IPS-18a (cell line): Measurements from ENCODE around the gene TMEM161A.
"Not testable (repeated sequence)": the region's sequence is repeated elsewhere in the genome, so short reads cannot be mapped to it uniquely, and the experiment has no call there.

ENCODE experiments used
- H3K27ac ChIP-seq: one replicate; pipeline ENCODE4 v1.5.1; 2013; ENCODE audit warnings: low read length
- H3K27me3 ChIP-seq: one replicate; pipeline ENCODE4 v1.6.1; 2013; ENCODE audit warnings: mild to moderate bottlenecking, low read length; ENCODE audit not compliant: control insufficient read depth, insufficient read depth
- H3K36me3 ChIP-seq: one replicate; pipeline ENCODE4 v1.6.1; 2013; ENCODE audit warnings: low read depth, low read length; ENCODE audit not compliant: control insufficient read depth
- H3K4me1 ChIP-seq: one replicate; pipeline ENCODE4 v1.6.1; 2013; ENCODE audit warnings: low read depth, low read length; ENCODE audit not compliant: control insufficient read depth
- H3K4me3 ChIP-seq: one replicate; pipeline ENCODE4 v1.5.1; 2013; ENCODE audit warnings: low read length
- H3K9ac ChIP-seq: one replicate; pipeline ENCODE4 v1.6.1; 2013; ENCODE audit warnings: mild to moderate bottlenecking, low read length, moderate library complexity
- H3K9me3 ChIP-seq: one replicate; pipeline ENCODE4 v1.6.1; 2013; ENCODE audit warnings: low read depth, low read length; ENCODE audit not compliant: control insufficient read depth

The TMEM161A gene

GRCh38 chr19:19138109-19138981 is at the start of gene TMEM161A:
TSS of gene TMEM161A (minus strand) at chr19:19138478. CDS start at chr19:19138428, 50 bp downstream.
- no peaks in the 10 kb centered on the region for H3K9me3 ChIP-seq
- peaks cover 10% of the 10 kb centered on the region for H3K27me3 ChIP-seq
- H3K36me3 ChIP-seq: no peaks in the 10 kb centered on the region
- H3K4me1 ChIP-seq: peaks cover 12% of the 10 kb centered on the region
- no peak within 1 kb of the TSS for H3K27ac ChIP-seq
- peak within 1 kb of the TSS; percentile 74 for H3K4me3 ChIP-seq
- H3K9ac ChIP-seq: peak within 1 kb of the TSS; percentile 53

- H3K27ac ChIP-seq: no peak overlapping the region
- H3K36me3 ChIP-seq: peaks cover 5% of the 10 kb centered on the region
- no peak overlapping the region for H3K9ac ChIP-seq
- no peaks in the 10 kb centered on the region for H3K9me3 ChIP-seq
- no peaks in the 10 kb centered on the region for H3K4me1 ChIP-seq
- no peak overlapping the region for H3K4me3 ChIP-seq
- no peaks in the 10 kb centered on the region for H3K27me3 ChIP-seq
These were observed 48.5 kb upstream of the TMEM161A start for GRCh38 chr19:19186742-19187141.

DNA sequence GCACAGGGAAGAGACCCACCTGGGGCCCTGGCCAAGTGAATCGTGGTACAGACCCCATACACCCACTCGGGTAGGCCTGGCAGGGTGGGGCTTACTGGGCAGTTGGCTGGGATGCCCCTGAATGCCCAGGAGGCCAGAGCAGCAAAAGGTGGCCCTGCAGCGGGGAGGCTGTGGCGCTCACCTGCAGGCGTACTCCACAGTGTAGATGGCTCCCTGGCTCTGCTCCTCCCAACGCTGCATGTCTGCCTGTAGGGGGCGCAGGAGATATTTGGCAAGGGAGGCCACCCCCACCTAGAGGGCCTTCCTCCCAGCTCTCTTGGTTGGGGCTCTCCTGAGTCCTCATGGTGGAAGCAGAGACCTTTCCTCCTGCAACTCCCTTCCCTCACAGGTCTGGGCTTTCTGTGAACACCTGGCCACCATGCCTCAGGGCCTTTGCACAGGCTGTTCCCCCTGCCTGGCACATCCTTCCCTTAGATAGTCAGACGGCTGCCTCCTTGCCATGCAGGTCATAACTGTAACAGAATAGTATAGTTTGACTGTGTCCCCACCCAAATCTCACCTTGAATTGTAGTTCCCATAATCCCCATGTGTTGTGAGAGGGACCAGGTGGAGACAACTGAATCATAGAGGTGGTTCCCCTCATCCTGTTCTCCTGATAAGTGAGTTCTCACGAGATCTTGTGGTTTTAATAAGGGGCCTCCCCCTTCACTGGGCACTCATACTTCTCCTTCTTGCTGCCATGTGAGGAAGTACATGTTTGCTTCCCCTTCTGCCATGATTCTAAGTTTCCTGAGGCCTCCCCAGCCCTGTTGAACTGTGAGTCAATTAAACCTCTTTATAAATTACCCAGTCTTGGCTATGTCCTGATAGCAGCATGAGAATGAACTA is 47.8 kb upstream of the TMEM161A start:
- Histone ChIP-seq H3K4me3 (no peak overlapping the region), H3K9ac (no peak overlapping the region), H3K27ac (no peak overlapping the region), H3K27me3 (no peaks in the 10 kb centered on the region), H3K36me3 (peaks cover 8% of the 10 kb centered on the region), H3K9me3 (no peaks in the 10 kb centered on the region), H3K4me1 (no peaks in the 10 kb centered on the region)

DNA sequence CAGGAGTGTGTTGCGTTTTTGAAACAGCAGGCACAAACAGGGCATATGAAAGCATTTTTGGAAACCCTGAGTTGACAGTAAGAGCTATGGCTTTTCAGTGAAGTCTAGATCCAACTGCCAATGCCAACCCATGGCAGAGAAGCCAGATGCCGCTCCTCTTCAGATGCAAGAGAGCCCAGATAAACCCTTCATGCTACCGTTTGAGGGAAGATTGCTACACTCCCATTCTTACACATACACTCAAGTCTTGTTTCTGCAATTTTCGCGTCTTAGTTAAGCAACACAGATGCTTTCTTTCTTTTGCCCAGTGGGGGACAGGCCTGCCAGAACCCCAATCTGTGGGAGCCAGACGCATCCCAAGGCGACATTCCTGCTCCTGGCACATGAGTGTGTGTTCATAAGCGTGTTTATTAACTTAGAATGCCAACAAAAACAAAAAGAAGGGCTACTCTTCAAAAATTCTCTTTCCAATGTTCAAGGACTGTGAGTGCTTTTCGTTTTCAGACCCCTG is 43.3 kb upstream of the TMEM161A start:
- peaks cover 8% of the 10 kb centered on the region for H3K36me3 ChIP-seq

GRCh38 chr19:19179548-19180441 is 41.5 kb upstream of the TMEM161A start:
- H3K4me3 ChIP-seq: no peak overlapping the region
- H3K27me3 ChIP-seq: no peaks in the 10 kb centered on the region
- H3K36me3 ChIP-seq: peaks cover 8% of the 10 kb centered on the region
- no peak overlapping the region for H3K9ac ChIP-seq
- no peaks in the 10 kb centered on the region for H3K4me1 ChIP-seq
- no peaks in the 10 kb centered on the region for H3K9me3 ChIP-seq
- no peak overlapping the region for H3K27ac ChIP-seq

More for the DNA sequence above, 43.3 kb upstream of the TMEM161A start:
- H3K27me3 ChIP-seq: no peaks in the 10 kb centered on the region
- no peaks in the 10 kb centered on the region for H3K4me1 ChIP-seq
- no peak overlapping the region for H3K4me3 ChIP-seq
- no peak overlapping the region for H3K27ac ChIP-seq
- H3K9me3 ChIP-seq: no peaks in the 10 kb centered on the region
- no peak overlapping the region for H3K9ac ChIP-seq

DNA sequence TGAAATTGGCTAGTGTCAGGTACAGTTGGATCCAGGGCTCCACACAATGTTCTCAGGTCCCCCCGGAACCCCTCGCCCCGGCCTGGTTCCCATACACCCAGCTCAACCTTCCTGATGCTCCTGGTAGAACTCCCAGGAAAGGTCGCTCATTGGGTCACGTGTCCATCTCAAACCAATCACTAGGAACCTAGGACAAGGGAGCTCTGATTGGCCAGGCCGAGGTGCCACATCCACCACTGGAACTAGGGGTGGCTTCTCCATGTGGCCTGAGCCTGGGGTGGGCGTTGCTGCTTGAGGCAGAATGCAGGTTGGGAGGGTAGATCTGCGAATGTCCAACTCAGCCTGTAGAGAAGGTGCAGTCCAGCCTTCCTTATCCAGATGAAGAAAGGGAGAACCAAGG is 38.7 kb upstream of the TMEM161A start:
- Histone ChIP-seq H3K27me3 (no peaks in the 10 kb centered on the region), H3K36me3 (peaks cover 3% of the 10 kb centered on the region), H3K4me1 (no peaks in the 10 kb centered on the region), H3K4me3 (no peak overlapping the region), H3K27ac (no peak overlapping the region), H3K9me3 (no peaks in the 10 kb centered on the region), H3K9ac (no peak overlapping the region)

DNA sequence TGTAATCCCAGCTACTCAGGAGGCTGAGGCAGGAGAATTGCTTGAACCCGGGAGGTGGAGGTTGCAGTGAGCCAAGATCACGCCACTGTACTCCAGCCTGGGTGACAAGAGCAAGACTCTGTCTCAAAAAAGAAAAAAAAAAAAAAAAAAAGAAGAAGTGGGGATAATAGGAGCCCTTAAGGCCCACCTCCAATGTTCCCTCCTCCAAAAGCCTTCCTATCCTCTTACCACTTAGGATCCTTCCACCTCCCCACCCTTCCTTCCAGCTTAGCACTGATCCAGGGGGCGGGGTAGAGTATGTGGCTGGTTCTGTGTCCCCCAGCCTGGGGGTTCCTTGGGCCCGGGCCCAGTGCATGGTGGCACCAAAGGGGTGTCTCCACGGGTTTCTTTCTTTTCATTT is 35.0 kb upstream of the TMEM161A start:
- not testable (repeated sequence) for H3K4me3 ChIP-seq, H3K4me1 ChIP-seq

GRCh38 chr19:19171821-19172532 is 33.7 kb upstream of the TMEM161A start:
- H3K27ac ChIP-seq: no peak overlapping the region
- H3K36me3 ChIP-seq: no peaks in the 10 kb centered on the region
- H3K4me1 ChIP-seq: no peaks in the 10 kb centered on the region
- H3K4me3 ChIP-seq: no peak overlapping the region
- H3K9me3 ChIP-seq: no peaks in the 10 kb centered on the region
- H3K27me3 ChIP-seq: peaks cover 38% of the 10 kb centered on the region
- H3K9ac ChIP-seq: no peak overlapping the region

More for the DNA sequence above, 35.0 kb upstream of the TMEM161A start:
- not testable (repeated sequence) for H3K27ac ChIP-seq, H3K36me3 ChIP-seq, H3K9ac ChIP-seq, H3K9me3 ChIP-seq
- peaks cover 32% of the 10 kb centered on the region for H3K27me3 ChIP-seq

DNA sequence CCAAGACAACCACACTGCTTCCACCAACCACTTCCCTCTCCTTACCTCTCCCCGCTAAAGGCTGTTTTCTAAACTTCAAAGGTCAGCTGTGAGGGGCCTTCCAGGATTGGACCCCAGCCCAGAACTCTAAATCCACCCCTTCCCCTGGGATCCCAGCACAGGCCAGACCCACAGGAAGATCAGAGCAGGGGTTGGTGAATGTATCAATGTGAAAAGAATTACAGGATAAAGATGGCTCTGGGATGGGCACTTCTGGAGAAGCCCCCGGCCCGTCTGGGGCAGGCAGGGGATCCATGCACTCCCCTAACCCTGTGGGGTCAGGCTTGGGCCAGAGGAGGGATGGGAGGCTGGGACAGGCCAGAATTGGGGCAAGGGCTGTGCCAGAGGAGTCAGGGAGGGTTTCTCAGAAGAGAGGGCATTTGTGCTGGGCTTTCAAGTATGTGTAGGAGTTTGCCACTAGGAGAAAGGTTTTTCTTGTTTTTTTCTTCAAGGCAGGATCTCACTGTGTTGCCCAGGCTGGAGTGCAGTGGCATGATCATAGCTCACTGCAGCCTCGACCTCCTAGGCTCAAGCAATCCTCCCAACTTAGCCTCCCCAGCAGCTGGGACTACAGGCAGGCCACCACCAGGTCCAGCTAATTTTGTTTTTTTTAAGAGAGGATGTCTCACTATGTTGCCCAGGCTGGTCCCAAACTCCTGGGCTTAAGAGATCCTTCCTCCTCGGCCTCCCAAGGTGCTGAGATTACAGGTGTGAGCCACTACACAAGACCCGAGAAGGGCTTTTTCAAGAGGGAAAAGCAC is 32.8 kb upstream of the TMEM161A start:
- no peaks in the 10 kb centered on the region for H3K4me1 ChIP-seq
- no peak overlapping the region for H3K9ac ChIP-seq
- no peak overlapping the region for H3K27ac ChIP-seq
- no peaks in the 10 kb centered on the region for H3K9me3 ChIP-seq
- peaks cover 38% of the 10 kb centered on the region for H3K27me3 ChIP-seq
- H3K36me3 ChIP-seq: no peaks in the 10 kb centered on the region
- peak overlapping the region; percentile 43 for H3K4me3 ChIP-seq
